Glomerular endothelial cell (primary cell): Measurements from ENCODE around the gene SCYGR7. TPM values are rescaled to one million over a fixed set of nuclear protein-coding genes. Genes with fewer than 3 reads are reported as not detected.
"Not testable (repeated sequence)": the region's sequence is repeated elsewhere in the genome, so short reads cannot be mapped to it uniquely, and the experiment has no call there.

Experiments used
- DNase-seq: peaks from one replicate; pipeline ENCODE4 v3.0.0-alpha.2; 2011; ENCODE audit warnings: low read depth, low spot score; ENCODE audit errors: extremely low read depth
- total RNA-seq: library from RNA; depleted of rRNA; stranded (reverse); fragments of >200 nt; gene quantifications from 2 replicates; pipeline ENCODE4 v1.2.3, GENCODE V29; 2015

Gene SCYGR7
- total RNA-seq, 1 donor from 2014 or later, result not detected

DNA sequence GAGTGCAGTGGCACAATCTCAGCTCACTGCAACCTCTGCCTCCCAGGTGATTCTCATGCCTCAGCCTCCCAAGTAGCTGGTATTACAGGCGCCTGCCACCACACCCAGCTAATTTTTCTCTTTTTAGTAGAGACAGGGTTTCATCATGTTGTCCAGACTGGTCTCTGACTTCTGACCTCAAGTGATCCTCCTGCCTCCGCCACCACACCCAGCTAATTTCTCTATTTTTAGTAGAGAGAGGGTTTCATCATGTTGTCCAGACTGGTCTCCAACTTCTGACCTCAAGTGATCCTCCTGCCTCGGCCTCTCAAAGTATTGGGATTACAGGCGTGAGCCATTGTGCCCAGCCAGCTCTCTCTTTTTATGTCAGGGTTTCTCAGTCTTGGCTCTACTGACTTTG is 28.1 kb downstream of the SCYGR7 start:
- not testable (repeated sequence) for DNase-seq

DNA sequence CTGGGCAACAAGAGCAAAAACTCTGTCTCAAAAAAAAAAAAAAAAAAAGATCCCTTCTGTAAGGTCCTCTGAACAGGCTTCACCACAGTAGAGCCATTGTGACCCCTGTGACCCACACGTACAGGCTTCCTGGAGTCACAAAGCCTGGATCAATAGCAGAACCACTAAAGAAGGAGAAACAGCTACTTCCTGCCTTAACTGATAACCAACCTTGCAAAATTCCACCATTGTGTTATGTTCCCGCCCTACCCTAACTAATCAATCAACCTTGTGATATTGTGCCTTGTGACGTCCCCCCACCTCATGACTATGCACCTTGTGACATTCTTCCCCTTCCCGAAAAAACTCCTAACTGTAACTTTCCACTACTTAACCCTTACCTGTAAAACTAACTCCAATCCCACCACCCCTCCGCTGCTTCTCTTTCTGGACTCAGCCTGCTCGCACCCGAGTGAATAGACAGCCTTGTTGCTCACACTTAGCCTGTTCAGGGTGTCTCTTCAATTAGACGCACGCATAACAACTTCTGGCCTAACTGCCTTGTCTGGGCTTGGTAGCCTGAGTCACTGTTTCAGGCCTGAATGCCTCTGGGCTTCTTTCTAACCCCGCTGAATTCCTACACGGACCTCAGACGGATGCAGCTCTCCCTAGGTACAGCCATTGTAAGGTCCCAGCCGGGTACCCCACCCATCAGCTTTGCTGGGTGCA is 31.4 kb downstream of the SCYGR7 start:
- DNase-seq, result no peak

DNA sequence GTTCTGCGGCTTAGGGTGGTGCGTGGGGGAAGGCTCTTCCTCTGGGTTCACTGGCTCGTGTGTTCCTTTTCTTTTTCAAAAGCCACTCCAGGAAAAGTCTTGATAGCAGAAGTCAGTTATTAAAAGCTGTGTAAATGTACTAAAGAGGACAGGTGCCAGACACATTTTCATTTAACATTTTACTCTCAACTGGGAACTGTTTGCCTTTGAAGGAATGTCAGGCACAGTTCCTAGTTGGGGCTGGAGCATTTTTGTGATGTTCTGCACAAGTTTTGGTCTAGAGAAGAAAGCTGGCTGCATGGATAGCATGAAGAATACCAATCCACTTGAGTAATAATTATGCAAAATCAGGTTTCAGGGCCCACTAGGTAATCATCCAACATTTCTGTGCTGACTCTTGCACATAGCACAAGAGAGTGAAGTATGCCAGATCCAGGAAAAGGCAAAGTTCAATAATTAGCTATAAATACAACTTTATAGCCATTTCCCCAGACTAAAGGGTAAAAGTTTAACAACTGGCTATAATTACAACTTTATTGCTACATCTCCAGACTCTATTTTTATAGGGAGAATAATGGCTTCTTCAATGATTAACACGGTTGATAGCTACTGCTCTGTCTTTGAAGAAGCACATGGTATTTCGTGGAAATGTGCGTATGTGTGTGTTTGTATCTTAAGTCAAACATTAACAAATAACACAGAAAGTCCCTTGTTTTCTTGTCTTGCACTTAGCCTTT is 33.8 kb downstream of the SCYGR7 start:
- DNase-seq, result no peak

DNA sequence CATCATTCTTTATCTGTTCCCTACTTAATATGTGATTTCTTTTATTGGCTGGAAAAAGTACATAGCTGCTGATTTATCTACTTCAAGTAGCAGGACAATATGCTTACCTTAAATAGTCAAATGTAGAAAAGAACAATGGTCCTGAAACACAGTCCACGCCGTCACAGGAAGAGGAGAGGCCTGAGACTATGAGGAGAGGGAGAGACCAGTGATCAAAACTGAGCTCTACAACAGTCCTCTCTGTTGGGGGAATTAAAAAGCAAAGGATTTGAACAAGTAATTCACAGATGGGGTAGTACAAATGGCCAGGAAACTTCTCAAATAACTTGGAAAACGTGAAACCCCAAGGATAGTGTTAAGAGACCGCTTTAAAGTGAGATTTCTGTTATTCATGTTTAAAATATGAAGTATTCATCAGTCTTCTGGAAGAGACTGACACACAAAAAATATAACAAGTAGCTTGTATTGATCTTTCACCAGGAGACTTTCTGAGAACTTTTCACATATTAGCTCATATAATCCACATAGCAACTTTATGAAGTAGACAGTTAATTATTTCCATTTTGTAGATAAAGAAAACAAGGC is 37.7 kb downstream of the SCYGR7 start:
- no peak for DNase-seq

DNA sequence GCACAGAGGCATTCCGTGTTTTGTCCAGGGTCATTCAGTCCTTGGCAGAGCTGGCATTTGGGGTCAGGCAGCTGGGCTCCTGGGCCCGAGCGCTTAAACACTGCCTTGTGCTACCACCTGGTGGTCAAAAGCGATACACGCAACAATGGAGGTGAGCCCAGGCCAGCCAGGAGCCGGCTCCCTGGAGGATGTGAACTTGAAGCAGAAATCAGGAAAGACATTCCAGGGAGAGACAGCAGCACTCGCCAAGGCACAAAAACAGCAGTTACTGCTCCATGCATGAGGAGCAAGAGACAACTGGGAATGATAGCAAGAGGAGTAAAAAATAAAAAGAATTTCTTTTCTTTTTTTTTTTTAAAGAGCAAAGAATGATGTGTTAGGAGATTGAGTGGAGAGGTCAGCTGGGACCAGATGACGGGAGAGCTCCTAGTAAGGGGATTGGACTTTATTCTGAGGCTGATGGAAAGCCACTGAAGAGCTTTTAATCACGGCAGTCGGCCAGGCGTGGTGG is 38.3 kb downstream of the SCYGR7 start:
- peak; percentile 31 for DNase-seq

DNA sequence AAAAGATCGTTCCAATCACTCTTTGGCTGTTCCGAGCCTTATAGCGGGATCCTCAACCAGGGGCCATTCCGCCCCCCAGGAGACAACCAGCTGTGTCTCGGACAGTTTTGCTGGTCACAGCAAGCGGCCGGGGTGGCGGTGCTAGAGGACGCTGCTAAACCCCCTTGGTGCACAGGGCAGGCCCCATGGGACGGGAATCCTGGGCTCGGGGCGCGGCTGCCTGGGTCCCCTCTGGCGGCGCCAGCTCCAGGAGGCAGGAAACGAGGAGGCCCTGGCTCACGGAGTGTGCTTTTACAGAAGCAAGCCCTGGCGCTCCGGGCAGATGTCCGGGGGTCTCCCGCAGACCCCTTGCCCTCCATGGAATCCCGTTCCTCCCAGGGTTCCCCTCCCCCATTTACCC is 39.7 kb downstream of the SCYGR7 start:
- no peak for DNase-seq

DNA sequence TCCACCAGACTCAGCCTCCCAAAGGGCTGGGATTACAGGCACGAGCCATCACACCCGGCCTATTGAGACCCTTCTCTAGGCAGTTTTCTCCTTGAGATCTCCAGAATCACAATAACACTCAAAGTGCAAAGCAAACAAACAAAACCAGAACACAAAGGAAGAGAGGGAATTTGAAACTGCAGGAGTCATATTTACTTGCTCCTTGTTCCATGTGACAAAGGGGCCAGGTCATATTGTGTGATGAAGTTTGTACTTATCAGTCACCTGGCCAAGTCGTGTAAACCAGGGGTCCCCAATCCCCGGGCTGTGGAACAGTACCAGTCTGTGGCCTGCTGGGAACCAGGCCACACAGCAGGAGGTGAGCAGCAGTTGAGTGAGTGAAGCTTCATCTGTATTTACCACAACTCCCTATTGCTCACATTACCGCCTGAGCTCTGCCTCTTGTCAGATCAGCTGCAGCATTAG is 44.1 kb downstream of the SCYGR7 start:
- no peak for DNase-seq

DNA sequence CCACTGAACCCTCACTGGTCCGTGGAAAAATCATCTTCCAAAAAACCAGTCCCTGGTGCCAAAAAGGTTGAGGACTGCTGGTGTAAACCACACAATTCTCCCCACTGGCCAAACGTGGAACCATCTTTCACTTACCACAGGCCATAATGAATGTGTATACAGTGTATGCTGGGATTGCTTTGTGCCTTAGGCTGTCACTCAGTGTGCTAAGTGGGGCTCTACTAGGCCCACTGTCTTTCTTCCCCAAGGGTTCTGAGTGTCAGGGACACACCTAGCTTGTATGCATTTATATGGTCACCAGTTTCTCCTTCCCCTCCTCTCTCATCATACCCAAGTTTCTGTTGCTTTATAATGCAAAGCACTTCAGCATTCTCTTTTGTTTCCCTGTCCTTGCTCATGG is 44.8 kb downstream of the SCYGR7 start:
- DNase-seq, result no peak

DNA sequence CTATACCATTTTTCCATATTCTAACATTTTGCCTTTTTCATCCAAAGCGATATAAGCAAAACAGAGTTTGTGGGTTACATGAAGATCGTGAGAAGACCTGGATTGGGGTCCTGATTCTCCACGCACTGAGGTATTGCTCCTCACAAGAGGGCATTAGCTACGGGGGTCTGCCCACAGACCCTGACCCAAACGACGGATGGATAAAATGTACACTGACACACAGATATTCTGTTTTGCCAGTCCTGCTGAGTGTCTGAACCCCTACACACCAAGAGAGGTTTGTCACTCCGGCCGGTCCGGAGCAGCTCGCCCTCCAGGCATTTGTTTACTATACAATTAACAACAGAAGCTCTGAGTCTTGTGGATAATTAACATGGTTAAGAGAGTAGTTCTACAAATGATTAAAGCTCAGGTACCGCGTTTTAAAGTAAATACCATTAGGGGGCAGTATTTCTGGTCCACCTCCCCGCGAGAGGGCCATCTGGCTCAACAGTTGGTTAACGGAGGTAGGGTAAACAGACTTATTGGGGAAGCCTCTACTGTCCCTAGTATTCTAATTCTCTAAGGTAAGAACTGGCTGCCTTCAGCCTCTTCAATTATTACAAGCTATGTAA is 46.0 kb downstream of the SCYGR7 start:
- no peak for DNase-seq

DNA sequence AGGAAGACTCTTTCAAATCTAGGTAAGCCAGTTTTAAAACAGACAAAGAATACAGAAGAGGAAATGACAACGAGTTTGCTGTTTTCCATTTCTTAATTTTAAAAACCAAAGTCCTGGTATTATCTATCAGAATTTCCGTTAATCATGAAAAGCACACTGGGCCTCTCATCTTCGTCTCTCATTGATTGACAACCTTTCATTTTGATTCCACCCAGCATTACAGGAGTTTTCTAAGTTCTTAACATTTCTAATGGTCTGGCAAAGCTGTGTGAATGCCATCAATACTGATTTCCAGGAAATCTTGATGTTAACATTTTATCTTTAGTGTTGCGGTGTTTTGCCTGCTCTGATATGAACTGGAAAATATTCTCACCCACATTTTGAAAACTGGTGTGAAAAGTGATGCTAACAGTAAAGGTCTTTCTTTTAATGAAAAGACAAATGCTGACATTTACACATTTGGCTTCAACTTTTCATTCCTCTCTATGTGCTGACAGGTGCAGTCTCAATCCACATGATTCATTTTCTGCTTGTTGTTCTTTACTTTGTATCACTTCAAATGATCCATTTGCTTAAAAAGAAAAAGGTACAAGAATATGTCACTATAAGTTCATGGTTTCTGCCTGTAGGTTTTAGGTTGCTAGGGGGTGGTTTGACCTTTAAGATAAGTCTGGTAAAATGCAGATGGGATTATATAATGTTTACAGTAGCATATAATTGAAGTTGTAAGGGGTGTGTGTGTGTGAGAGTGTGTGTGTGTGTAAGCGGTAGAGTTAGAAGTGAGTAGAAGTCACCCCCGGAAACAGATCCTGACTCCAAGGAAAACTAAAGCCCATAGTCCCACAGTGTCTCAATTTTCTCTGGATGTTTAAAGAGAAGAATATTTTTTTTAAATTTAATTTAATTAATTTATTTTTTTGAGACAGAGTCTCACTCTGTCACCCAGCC is 47.0 kb downstream of the SCYGR7 start:
- DNase-seq, result no peak

Other genes starting within 250 kb of the SCYGR7 start
- gene SCYGR2, start 129.4 kb upstream of the SCYGR7 start, total RNA-seq, result not detected in 2 replicates
- not detected in 2 replicates for gene SCYGR3, start 113.5 kb upstream of the SCYGR7 start, total RNA-seq
- not detected in 2 replicates for gene SCYGR4, start 110.8 kb upstream of the SCYGR7 start, total RNA-seq
- gene SCYGR5, start 61.5 kb upstream of the SCYGR7 start, total RNA-seq, result not detected in 2 replicates
- gene SLC19A3, start 10.3 kb upstream of the SCYGR7 start, total RNA-seq, result not detected in 2 replicates
- gene SCYGR6, start 3.6 kb upstream of the SCYGR7 start, total RNA-seq, result not detected in 2 replicates
- gene SCYGR8, start 17.6 kb downstream of the SCYGR7 start, total RNA-seq, result not detected in 2 replicates
- gene CCL20, start 85.5 kb downstream of the SCYGR7 start, total RNA-seq, result 2.6 and 6.0 TPM in 2 replicates
- 0.58 TPM in 1 of 2 replicates, not detected in the other for gene DAW1, start 143.3 kb downstream of the SCYGR7 start, total RNA-seq